DND-41 (cell line): ENCODE data around the gene HEXIM2.

Experiments
- EZH2 ChIP-seq: IDR thresholded peaks from 3 replicates; pipeline ENCODE4 v1.6.1; 2012; ENCODE audit warnings: borderline replicate concordance, low read depth, mild to moderate bottlenecking, moderate library complexity, low read length, inconsistent platforms; ENCODE audit not compliant: severe bottlenecking
- TF ChIP-seq, protein P1 (sequence below): IDR thresholded peaks from 2 replicates; pipeline ENCODE4 v1.5.1; 2012; ENCODE audit warnings: borderline replicate concordance, low read length, moderate library complexity, mild to moderate bottlenecking; ENCODE audit not compliant: poor library complexity, severe bottlenecking; ENCODE audit errors: extremely low read depth

DNA sequence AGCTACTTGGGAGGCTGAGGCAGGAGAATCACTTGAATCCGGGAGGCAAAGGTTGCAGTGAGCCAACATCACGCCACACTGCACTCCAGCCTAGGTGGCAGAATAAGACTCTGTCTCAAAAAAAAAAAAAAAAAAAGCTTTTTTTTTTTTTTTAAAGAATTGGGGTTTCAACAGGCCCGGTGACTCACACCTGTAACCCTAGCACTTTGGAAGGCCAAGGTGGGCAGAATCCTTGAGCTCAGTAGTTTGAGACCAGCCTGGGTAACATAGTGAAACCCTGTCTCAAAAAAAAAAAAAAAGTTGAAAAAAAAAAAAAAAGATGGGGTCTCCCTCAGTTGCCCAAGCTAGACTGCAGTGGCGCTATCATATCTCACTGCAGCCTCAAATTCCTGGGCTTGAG, 6.6 kb upstream of the HEXIM2 start:
- TF ChIP-seq EZH2, result no peak
- TF ChIP-seq, protein P1, sequence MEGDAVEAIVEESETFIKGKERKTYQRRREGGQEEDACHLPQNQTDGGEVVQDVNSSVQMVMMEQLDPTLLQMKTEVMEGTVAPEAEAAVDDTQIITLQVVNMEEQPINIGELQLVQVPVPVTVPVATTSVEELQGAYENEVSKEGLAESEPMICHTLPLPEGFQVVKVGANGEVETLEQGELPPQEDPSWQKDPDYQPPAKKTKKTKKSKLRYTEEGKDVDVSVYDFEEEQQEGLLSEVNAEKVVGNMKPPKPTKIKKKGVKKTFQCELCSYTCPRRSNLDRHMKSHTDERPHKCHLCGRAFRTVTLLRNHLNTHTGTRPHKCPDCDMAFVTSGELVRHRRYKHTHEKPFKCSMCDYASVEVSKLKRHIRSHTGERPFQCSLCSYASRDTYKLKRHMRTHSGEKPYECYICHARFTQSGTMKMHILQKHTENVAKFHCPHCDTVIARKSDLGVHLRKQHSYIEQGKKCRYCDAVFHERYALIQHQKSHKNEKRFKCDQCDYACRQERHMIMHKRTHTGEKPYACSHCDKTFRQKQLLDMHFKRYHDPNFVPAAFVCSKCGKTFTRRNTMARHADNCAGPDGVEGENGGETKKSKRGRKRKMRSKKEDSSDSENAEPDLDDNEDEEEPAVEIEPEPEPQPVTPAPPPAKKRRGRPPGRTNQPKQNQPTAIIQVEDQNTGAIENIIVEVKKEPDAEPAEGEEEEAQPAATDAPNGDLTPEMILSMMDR, result no peak
